Sigmoid colon (tissue), 7 donors: ENCODE results near the gene SMAP2. TPM values are rescaled to one million over a fixed set of nuclear protein-coding genes. Genes with fewer than 3 reads are reported as not detected.
"Not testable (repeated sequence)": the region's sequence is repeated elsewhere in the genome, so short reads cannot be mapped to it uniquely, and the experiment has no call there.

Experiments
- DNase-seq: peaks from one replicate; pipeline ENCODE4 v3.0.0-alpha.2; 2019
- H3K27ac ChIP-seq, 4 donors: fragments of 200-600 bp; sonication (generic); one replicate each; pipeline ENCODE4 v1.5.1; 2016 to 2019; ENCODE audit warnings: mild to moderate bottlenecking in 1 of 4
- H3K27me3 ChIP-seq, 3 donors: fragments of 200-600 bp; sonication (generic); one replicate each; pipeline ENCODE4 v1.5.1; 2019; ENCODE audit warnings: mild to moderate bottlenecking in 1 of 3
- H3K36me3 ChIP-seq, 4 donors: fragments of 200-600 bp; sonication (generic); one replicate each; pipeline ENCODE4 v1.5.1; 2016 to 2019
- H3K4me1 ChIP-seq, 4 donors: fragments of 200-600 bp; sonication (generic); one replicate each; pipeline ENCODE4 v1.5.1; 2017 to 2019
- H3K4me3 ChIP-seq, 4 donors: fragments of 200-600 bp; sonication (generic); one replicate each; pipeline ENCODE4 v1.5.1; 2017 to 2019; ENCODE audit warnings: mild to moderate bottlenecking in 2 of 4, moderate library complexity in 1 of 4
- H3K9me3 ChIP-seq, 4 donors: fragments of 200-600 bp in 3 of 4; sonication (generic) in 3 of 4; one replicate each; pipeline versions ENCODE4 v1.5.1 to v1.6.1; 2013 to 2019
- EP300 ChIP-seq, 4 donors: sonication (generic); formaldehyde crosslinking; IDR thresholded peaks; one replicate each; pipeline ENCODE4 v1.6.1; 2017; ENCODE audit warnings: antibody characterized with exemption in 4 of 4
- POLR2A ChIP-seq, 2 donors: fragments of 450-650 bp; IDR thresholded peaks; one replicate each; pipeline ENCODE4 v1.6.1; 2016; ENCODE audit warnings: antibody characterized with exemption in 2 of 2, mild to moderate bottlenecking in 2 of 2, moderate library complexity in 2 of 2
- POLR2AphosphoS5 ChIP-seq, 4 donors: sonication (generic); formaldehyde crosslinking; IDR thresholded peaks; one replicate each; pipeline ENCODE4 v1.6.1; 2017; ENCODE audit warnings: antibody characterized with exemption in 4 of 4
- WGBS, 2 donors: extraction: QIAGEN DNeasy Blood & Tissue Kit; methylation state at CpG; one replicate each; pipeline ENCODE4 v1.1.7; 2013; 5-methylcytosine and 5-hydroxymethylcytosine counted together
- intact Hi-C: fragments of 100-400 bp; cut with DNase I; formaldehyde crosslinking; loops from one replicate; pipeline ENCODE4 v1.15.1; 2023
- polyA plus RNA-seq, 3 donors: library from polyadenylated mRNA; stranded (reverse); fragments of 200-250 nt; gene quantifications; one replicate each; pipeline ENCODE4 v1.2.3, GENCODE V29; 2013
- total RNA-seq, 4 donors: library from RNA; depleted of rRNA; stranded (reverse); fragments of >200 nt; gene quantifications; one replicate each; pipeline ENCODE4 v1.1.0, GENCODE V29; 2016
- TF ChIP-seq, protein P1 (sequence below), 4 experiments: fragments of 450-650 bp in 3 of 4; fragments of 200-600 bp in 1 of 4; IDR thresholded peaks; one replicate each; pipeline ENCODE4 v1.5.1; 2016 to 2019; ENCODE audit warnings: antibody characterized with exemption in 4 of 4, mild to moderate bottlenecking in 3 of 4, moderate library complexity in 2 of 4
- donor health status: healthy with polysubstance abuse.
- donor health status: Bipolar disorder and iron deficiency.
- donor health status: healthy.

SMAP2 gene
- total RNA-seq (10 to 100 TPM; 20.5 to 28.5 (median 25.5) TPM), polyA plus RNA-seq (100 to 1,000 TPM in 1 of 3 donors, 10 to 100 TPM in 2; 22.8 to 113 (median 24.3) TPM)

DNA sequence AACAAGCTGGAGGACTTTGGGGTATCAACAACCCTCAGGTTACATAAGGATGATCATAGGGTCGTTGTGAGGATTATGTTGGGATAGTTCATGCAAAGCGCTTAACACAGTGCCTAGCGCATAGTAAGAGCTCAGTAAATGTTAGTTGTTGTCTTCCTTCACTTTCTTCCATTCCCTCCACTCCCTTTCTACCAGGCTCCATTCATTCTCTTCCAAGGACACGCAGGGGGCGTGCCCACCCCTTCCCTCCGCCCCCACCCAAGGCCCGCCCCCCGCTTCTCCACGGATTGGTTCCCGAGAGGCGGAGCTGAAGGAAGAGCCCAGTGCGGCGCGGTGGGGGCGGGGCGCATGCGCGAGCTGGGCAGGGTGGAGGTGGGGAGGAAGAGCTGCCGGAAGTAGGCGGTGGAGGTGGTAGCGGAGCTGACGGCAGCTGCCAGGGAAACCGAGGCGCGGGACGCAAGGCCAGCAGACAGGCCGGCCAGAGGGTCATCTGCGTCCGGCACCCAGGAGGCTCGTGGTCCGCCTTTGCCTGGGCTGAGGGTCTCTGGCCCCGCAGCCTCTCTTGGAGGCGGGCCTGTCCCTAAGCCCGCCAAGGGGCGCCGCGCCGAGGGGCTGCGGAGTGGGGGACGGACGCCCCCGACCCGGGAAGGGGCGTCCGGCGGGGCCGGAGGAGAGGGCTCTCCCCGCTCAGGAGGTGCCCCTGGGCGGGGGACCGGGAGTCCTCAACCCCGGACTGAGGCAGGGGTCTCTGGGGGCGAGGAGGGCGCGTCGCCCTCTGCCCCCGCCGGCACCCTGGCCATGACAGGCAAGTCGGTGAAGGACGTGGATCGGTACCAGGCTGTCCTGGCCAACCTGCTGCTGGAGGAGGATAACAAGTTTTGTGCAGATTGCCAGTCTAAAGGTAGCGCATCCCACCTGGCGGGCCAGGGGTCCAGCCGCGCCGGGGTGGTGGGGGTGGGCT is at the start of gene SMAP2:
Gene SMAP2 (plus strand): TSS at position 405 of the 961 bp plus-strand sequence. CDS start 394 bp downstream, at position 799.
- Histone ChIP-seq H3K4me3 (peak within 1 kb of the TSS; percentile 76 to 99 (median 90)), H3K27ac (peak within 1 kb of the TSS; percentile 90 to 93 (median 91)), H3K9me3 (no peaks in the 10 kb centered on the region), H3K27me3 (no peaks in the 10 kb centered on the region), H3K4me1 (peaks cover 0 to 14% (median 13%) of the 10 kb centered on the region in 4 donors), H3K36me3 (no peaks in the 10 kb centered on the region)
- WGBS, 2 donors: 1 to 2% methylated on average over 65 of the region's 65 CpGs
- no peak for TF ChIP-seq EP300 (IDR thresholded peaks at IDR 0.05)
- TF ChIP-seq POLR2AphosphoS5 (IDR thresholded peaks at IDR 0.05): peak; percentile 68 to 94 (median 88)
- peak; percentile 41 to 64 for TF ChIP-seq POLR2A (IDR thresholded peaks at IDR 0.05)
- peak; percentile 98 for DNase-seq
- intact Hi-C loops: no loop called here

DNA sequence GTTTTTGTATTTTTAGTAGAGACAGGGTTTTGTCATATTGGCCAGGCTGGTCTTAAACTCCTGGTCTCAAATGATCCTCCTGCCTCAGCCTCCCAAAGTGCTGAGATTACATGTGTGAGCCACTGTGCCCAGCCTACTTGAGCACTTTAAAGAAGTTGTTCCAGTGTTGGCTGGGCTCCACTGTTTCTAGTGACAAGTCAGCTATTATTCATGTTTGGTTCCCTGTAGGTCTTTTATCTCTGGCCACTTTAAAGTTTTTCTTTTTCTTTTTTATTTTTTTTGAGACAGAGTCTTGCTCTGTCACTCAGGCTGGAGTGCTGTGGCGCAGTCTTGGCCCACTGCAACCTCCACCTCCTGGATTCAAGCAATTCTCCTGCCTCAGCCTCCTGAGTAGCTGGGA is 42.1 kb upstream of the SMAP2 start:
- intact Hi-C loops, H3K4me1 ChIP-seq, DNase-seq, H3K36me3 ChIP-seq, H3K4me3 ChIP-seq, H3K9me3 ChIP-seq, H3K27me3 ChIP-seq, H3K27ac ChIP-seq: not testable (repeated sequence)
- WGBS, 2 donors: 55 to 95% methylated on average over 1 of the region's 1 CpG

DNA sequence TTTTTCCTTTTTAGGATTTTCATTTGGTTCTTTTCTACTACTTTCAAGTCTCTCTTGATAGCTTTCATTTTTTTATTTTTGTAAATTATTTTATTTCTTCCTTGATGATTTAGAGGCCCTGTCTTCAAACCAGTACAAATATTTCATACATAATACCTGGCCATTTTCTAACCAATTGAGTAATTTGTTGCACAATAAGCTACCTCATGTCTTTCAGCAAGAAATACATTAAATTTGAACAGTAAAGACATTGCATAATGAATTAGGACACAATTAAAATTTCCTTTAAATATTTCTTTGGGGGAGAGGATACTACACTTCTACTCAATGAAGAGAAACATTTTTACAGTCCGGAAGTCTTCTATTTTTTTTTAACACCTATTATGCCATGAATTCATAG is 40.8 kb upstream of the SMAP2 start:
- no peak overlapping the region for H3K4me3 ChIP-seq
- intact Hi-C loops: no loop called here
- no peaks in the 10 kb centered on the region for H3K4me1 ChIP-seq
- H3K27ac ChIP-seq: no peak overlapping the region
- DNase-seq: no peak
- H3K27me3 ChIP-seq: no peaks in the 10 kb centered on the region
- no peaks in the 10 kb centered on the region for H3K36me3 ChIP-seq
- H3K9me3 ChIP-seq: no peaks in the 10 kb centered on the region
- 89 to 96% methylated on average over 1 of the region's 1 CpG for WGBS, 2 donors
- TF ChIP-seq POLR2A (IDR thresholded peaks at IDR 0.05) (no peak), POLR2AphosphoS5 (IDR thresholded peaks at IDR 0.05) (no peak), EP300 (IDR thresholded peaks at IDR 0.05) (no peak)

DNA sequence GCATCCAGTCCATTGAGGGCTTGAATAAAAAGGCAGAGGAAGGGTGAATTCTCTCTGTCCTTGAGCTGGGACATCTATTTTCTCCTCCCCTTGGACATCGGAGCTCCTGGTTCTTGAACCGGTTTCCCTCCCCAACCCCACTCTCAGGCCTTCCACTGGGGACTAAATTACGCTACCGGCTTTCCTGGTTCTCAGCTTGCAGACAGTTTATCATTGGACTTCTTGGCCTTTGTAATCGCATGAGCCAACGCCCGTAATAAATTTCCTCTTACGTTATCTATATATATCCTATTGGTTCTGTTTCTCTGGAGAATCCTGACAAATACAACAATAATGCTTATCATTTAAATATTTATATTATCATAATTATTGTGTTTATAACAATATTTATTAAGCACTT is 36.1 kb upstream of the SMAP2 start:
- H3K27me3 ChIP-seq: no peaks in the 10 kb centered on the region
- H3K27ac ChIP-seq: no peak overlapping the region
- WGBS, 2 donors: 21 to 63% methylated on average over 8 of the region's 8 CpGs
- H3K9me3 ChIP-seq: no peaks in the 10 kb centered on the region
- H3K36me3 ChIP-seq: no peaks in the 10 kb centered on the region
- intact Hi-C loops: loop anchor here (5.0 kb wide), 1 partner anchor 250 kb away; no protein-coding TSS in a partner anchor
- no peak for DNase-seq
- TF ChIP-seq, protein P1, sequence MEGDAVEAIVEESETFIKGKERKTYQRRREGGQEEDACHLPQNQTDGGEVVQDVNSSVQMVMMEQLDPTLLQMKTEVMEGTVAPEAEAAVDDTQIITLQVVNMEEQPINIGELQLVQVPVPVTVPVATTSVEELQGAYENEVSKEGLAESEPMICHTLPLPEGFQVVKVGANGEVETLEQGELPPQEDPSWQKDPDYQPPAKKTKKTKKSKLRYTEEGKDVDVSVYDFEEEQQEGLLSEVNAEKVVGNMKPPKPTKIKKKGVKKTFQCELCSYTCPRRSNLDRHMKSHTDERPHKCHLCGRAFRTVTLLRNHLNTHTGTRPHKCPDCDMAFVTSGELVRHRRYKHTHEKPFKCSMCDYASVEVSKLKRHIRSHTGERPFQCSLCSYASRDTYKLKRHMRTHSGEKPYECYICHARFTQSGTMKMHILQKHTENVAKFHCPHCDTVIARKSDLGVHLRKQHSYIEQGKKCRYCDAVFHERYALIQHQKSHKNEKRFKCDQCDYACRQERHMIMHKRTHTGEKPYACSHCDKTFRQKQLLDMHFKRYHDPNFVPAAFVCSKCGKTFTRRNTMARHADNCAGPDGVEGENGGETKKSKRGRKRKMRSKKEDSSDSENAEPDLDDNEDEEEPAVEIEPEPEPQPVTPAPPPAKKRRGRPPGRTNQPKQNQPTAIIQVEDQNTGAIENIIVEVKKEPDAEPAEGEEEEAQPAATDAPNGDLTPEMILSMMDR (IDR thresholded peaks at IDR 0.05): no peak
- TF ChIP-seq POLR2AphosphoS5 (IDR thresholded peaks at IDR 0.05) (no peak), POLR2A (IDR thresholded peaks at IDR 0.05) (no peak), EP300 (IDR thresholded peaks at IDR 0.05) (no peak)
- no peak overlapping the region for H3K4me3 ChIP-seq
- H3K4me1 ChIP-seq: peaks cover 0 to 5% (median 0%) of the 10 kb centered on the region in 4 donors

DNA sequence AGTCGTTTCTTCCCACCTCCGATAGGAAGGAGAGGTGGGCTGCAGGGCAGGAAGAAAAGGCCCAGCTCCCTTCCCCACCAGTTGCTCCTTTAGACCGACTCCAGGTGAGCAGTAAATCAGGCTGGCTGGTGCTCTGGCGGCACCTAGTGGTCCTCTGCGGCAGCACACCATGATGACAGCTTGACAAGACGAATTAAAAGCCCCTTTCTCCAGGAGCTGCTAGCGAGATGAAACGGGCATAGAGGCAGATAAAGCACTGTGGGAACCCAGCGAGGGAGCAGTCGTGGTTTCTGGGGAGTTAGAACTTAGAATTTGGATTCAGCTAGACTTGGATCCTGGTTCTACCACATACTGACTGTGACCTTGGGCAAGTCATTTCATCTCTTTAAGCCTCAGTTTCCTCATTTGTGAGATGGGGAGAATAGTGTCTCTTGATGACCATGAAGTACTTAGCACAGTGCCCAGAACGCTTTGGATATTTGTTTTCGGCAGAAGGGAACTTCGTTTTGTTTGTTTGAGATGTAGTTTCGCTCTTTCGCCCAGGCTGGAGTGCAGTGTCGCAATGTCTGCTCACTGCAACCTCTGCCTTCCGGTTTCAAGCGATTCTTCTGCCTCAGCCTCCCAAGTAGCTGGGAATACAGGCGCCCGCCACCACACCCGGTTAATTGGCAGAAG is 34.6 kb upstream of the SMAP2 start:
- Histone ChIP-seq H3K4me1 (peaks cover 0 to 5% (median 0%) of the 10 kb centered on the region in 4 donors), H3K4me3 (no peak overlapping the region), H3K27ac (peak overlapping the region in 1 of 4 donors; percentile 26), H3K36me3 (no peaks in the 10 kb centered on the region), H3K9me3 (no peaks in the 10 kb centered on the region), H3K27me3 (no peaks in the 10 kb centered on the region)
- intact Hi-C loops: loop anchor here (1.0 to 5.0 kb wide), 3 partner anchors 186 to 252 kb away; no protein-coding TSS in a partner anchor
- WGBS, 2 donors: 20 to 37% methylated on average over 21 of the region's 21 CpGs
- TF ChIP-seq POLR2A (IDR thresholded peaks at IDR 0.05): no peak
- TF ChIP-seq, protein P1 (IDR thresholded peaks at IDR 0.05): peak; percentile 85 to 99 (median 96)
- TF ChIP-seq EP300 (IDR thresholded peaks at IDR 0.05): no peak
- peak; percentile 78 for DNase-seq
